Peyer's patch (tissue), 4 donors: ENCODE results near the gene FAM118A.

Experiments used
- CTCF ChIP-seq, 6 experiments: fragments of 450-650 bp in 4 of 6; fragments of 200-600 bp in 2 of 6; sonication (generic) in 1 of 6; IDR thresholded peaks; one replicate each; pipeline ENCODE4 v1.5.1; 2017 to 2019; ENCODE audit warnings: antibody characterized with exemption in 6 of 6, mild to moderate bottlenecking in 3 of 6, moderate library complexity in 1 of 6
- POLR2A ChIP-seq, 2 donors: fragments of 450-650 bp; IDR thresholded peaks; one replicate each; pipeline ENCODE4 v1.5.1; 2017; ENCODE audit warnings: antibody characterized with exemption in 2 of 2, mild to moderate bottlenecking in 2 of 2, moderate library complexity in 2 of 2

- TF ChIP-seq POLR2A (IDR thresholded peaks at IDR 0.05) (no peak), CTCF (IDR thresholded peaks at IDR 0.05) (no peak)
Measured at GRCh38 chr22:45331486-45331885, 21.8 kb downstream of the FAM118A start.
